Bronchial epithelial cell (primary cell): Measurements from ENCODE around the gene CCDC190. TPM values are rescaled to one million over a fixed set of nuclear protein-coding genes. Genes with fewer than 3 reads are reported as not detected.
"Not testable (repeated sequence)": the region's sequence is repeated elsewhere in the genome, so short reads cannot be mapped to it uniquely, and the experiment has no call there.

Source experiments
- DNase-seq: peaks from one replicate; pipeline ENCODE4 v3.0.0-alpha.2; 2010; ENCODE audit warnings: low read depth
- FAIRE-seq: peaks from 2 replicates; lab custom pipeline; 2011; peaks lifted over from hg19 to GRCh38; lab: Jason Lieb, UNC
- H3K27me3 ChIP-seq: 2 replicates; pipeline ENCODE4 v1.5.1; 2011; ENCODE audit warnings: low read length; ENCODE audit not compliant: control insufficient read depth, insufficient read depth
- H3K36me3 ChIP-seq: 2 replicates; pipeline ENCODE4 v1.5.1; 2011; ENCODE audit warnings: low read length; ENCODE audit not compliant: control insufficient read depth, insufficient read depth
- H3K4me3 ChIP-seq: 2 replicates; pipeline ENCODE4 v1.5.1; 2011; ENCODE audit warnings: mild to moderate bottlenecking, low read depth, low read length, control low read depth
- total RNA-seq: library from RNA; depleted of rRNA; stranded (reverse); fragments of >200 nt; gene quantifications from 2 replicates; pipeline ENCODE4 v1.2.1, GENCODE V29; 2014
- TF ChIP-seq, protein P1 (sequence below): IDR thresholded peaks from 2 replicates; pipeline ENCODE4 v1.5.1; 2011; ENCODE audit warnings: mild to moderate bottlenecking, moderate library complexity, low read length, control low read depth, inconsistent platforms; ENCODE audit not compliant: insufficient read depth, severe bottlenecking

CCDC190 gene
- total RNA-seq, 1 donor from 2014 or later, result not detected

DNA sequence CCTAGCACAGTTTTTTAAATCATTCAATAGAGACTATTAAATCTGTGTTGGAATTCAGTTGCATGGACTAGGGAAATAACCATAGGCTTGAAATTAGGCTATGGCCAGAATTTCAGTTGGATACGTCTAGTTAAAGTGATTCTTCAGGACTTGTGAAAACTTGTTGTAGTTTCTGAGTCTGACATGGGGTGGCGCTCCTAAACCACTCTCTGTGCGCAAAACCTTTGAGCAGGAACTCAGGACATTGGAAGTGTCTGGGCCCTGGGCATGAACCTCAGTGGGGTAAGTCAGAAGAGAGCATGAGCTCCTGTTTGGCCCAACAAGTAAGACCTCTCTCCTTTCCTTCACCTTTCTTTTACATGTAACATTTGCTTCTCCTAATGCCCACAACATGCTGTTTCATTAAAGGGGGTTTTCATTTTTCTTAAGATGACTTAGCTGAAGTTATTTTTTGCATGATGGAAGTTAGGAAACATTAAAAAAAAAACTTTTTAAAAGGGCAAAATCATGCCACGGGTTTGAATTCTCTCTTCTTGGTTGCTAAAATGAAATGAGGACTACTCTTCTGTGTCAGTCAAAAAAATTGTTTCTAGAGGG is 17.1 kb upstream of the CCDC190 start:
- no peaks in the 10 kb centered on the region for H3K36me3 ChIP-seq
- no peak overlapping the region for H3K4me3 ChIP-seq
- TF ChIP-seq, protein P1, sequence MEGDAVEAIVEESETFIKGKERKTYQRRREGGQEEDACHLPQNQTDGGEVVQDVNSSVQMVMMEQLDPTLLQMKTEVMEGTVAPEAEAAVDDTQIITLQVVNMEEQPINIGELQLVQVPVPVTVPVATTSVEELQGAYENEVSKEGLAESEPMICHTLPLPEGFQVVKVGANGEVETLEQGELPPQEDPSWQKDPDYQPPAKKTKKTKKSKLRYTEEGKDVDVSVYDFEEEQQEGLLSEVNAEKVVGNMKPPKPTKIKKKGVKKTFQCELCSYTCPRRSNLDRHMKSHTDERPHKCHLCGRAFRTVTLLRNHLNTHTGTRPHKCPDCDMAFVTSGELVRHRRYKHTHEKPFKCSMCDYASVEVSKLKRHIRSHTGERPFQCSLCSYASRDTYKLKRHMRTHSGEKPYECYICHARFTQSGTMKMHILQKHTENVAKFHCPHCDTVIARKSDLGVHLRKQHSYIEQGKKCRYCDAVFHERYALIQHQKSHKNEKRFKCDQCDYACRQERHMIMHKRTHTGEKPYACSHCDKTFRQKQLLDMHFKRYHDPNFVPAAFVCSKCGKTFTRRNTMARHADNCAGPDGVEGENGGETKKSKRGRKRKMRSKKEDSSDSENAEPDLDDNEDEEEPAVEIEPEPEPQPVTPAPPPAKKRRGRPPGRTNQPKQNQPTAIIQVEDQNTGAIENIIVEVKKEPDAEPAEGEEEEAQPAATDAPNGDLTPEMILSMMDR, result peak; percentile 82
- peaks cover 2% of the 10 kb centered on the region for H3K27me3 ChIP-seq
- no peak for FAIRE-seq
- DNase-seq, result peak; percentile 65

DNA sequence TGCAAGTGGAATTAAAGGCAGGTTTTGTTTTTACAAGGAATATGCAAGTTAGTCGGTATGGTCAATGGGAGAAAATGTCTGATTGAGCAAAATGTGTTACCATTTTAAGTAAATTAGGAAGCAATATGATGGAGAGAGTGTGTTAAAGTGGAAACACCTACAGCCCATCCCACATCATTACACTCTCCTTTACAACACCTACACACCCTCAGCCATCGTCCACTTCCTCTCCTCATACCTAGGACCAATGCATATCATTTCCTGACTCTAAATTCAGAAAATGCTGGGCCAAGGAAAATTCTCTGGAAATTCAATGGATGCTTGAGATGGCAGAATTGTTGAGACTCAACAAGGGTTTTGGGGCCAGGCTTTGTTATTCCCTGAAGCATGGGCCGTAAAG is 16.4 kb upstream of the CCDC190 start:
- FAIRE-seq (no peak), DNase-seq (no peak)
- peaks cover 2% of the 10 kb centered on the region for H3K27me3 ChIP-seq
- TF ChIP-seq, protein P1, result no peak
- H3K4me3 ChIP-seq, result no peak overlapping the region
- H3K36me3 ChIP-seq, result no peaks in the 10 kb centered on the region

DNA sequence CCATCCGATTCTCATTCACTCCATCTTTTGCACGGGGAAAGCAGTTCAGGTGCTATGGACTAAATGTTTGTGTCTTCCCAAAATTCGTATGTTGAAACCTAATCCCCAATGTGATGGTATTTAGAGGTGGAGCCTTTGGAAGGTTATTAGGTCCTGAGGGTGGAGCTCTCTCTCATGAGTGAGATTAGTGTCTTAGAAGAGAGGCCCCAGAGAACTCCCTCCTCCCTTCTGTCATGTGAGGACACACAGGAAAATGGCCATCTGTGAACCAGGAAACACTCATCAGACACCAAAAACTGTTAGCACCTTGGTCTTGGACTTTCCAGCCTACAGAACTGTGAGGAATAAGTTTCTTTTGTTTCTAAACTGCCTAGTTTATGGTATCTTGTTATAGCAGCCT is 15.8 kb upstream of the CCDC190 start:
- Histone ChIP-seq H3K36me3 (no peaks in the 10 kb centered on the region), H3K27me3 (peaks cover 2% of the 10 kb centered on the region), H3K4me3 (no peak overlapping the region)
- DNase-seq (no peak), FAIRE-seq (no peak)
- TF ChIP-seq, protein P1, result no peak

DNA sequence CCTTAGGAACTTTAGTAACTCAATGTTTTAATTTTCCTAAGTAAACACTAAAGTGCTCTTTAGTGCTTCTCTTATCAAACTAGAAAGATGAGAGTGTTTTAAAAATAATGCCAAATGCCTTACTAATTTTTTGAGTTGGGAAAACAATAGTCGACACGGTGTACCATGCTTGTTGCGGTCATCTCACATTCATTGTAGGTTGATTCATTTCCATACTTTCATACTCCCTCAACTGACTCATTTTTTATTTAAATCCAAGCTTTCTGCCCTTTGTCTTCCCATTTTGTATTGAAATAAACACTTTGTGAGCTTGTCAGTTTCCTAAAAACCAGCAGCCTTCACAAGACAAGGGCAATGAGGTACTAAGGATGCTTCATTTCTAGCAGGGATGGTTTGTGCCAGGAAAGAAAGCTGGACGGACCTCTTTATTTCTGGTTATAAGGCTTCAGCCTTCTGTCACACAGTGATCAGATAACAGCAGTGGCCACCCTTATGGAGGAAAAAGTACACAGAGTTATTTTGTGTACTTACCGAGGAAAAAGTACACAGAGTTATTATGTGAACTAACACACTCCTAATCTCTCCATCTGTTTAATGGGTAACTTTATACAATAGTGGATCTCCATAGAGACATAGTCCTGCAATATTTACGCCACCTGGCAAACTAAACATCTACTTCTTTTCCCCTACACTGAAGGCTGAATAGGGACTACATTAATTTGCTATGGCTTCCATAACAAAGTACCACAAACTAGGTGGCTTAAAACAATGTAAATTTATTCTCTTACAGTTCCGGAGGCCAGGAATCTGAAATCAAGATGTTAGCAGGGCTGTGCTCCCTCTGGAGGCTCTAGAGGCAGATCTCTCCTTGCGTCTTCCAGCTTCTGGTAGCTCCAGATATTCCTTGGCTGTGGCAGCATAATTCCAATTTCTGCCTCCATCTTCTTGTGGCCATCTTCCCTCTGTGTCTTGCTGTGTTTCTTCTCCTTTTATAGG is 13.0 kb upstream of the CCDC190 start:
- TF ChIP-seq, protein P1, result no peak
- H3K4me3 ChIP-seq, result no peak overlapping the region
- H3K27me3 ChIP-seq, result peaks cover 2% of the 10 kb centered on the region
- FAIRE-seq (no peak), DNase-seq (peak; percentile 66)
- H3K36me3 ChIP-seq, result no peaks in the 10 kb centered on the region

DNA sequence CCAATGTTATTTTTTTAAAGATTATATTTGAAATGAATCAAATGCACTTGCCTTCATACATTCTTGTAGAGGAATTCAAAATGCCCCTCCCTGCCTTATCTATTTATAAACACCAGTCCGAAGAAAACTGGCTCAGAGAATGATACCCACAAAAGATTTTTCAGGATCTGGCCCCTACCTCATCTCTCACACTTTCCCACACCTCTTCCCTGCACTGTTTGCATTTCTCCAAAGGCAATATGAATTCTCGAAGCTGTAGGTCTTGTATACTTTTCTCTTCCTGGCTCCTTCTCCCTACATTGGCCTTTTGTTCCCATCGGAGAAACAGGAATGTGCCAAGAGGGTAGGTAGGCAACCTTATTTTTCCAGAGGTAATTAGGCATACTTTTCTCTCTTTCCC is 12.0 kb upstream of the CCDC190 start:
- no peak for DNase-seq
- FAIRE-seq, result no peak
- Histone ChIP-seq H3K27me3 (peaks cover 2% of the 10 kb centered on the region), H3K36me3 (no peaks in the 10 kb centered on the region), H3K4me3 (no peak overlapping the region)
- TF ChIP-seq, protein P1, result no peak

DNA sequence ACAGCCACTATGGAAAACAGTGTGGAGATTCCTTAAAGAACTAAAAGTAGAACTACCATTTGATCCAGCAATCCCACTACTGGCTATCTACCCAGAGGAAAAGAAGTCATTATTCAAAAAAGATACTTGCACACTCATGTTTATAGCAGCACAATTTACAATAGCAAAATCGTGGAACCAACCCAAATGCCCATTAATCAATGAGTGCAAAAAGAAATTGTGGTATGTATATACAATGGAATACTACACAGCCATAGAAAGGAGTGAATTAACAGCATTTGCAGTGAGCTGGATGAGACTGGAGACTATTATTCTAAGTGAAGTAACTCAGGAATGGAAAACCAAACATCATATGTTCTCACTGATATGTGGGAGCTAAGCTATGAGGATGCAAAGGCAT is 10.4 kb upstream of the CCDC190 start:
- not testable (repeated sequence) for DNase-seq, H3K36me3 ChIP-seq, H3K27me3 ChIP-seq, FAIRE-seq, H3K4me3 ChIP-seq
